ENCODE results near the gene GLG1.

The GLG1 gene

DNA sequence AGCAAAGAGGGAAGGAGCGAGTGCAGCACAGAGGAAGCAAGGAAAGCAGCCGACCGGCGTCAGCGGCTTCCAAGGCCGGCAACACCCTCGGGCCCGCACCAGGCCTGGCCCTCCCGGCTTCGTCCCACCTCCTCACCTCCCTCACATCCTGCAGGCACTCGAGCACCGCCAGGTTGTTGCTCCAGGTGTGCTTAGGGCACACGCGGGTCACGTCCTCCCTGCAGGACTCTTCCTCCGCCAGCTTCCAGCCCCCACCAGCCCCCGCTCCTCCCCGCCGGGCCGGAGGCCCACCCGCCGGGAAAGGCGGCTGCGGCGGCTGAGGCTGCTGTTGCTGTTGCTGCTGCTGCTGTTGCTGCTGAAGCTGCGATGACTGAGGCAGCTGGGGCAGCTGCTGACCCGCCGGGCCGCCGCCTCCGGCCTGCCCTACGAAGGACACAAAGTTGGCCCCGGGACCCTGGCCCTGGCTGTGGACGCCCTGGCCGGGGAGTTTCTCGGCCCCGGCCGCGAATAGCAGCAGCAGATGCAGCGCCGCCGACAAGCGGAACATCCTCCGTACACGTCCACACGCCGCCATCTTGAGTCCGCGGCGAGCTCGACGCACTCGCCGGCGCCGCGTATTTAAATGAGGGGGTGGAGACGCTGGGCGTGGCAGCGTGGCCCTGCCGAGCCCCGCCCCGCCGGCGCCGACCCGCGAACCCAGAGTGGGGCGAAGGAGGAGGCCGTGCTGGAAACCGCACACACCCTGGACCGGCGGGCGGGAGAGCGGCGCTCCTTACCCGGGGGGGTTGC, at the start of gene GLG1:
Gene GLG1, minus strand, starts transcription at position 594 of the 789 bp plus-strand sequence. Its CDS starts 20 bp downstream, at position 574.
- in situ Hi-C loops (cut with MboI; ENCODE audit: low sequenced_read_pairs): no loop called here

DNA sequence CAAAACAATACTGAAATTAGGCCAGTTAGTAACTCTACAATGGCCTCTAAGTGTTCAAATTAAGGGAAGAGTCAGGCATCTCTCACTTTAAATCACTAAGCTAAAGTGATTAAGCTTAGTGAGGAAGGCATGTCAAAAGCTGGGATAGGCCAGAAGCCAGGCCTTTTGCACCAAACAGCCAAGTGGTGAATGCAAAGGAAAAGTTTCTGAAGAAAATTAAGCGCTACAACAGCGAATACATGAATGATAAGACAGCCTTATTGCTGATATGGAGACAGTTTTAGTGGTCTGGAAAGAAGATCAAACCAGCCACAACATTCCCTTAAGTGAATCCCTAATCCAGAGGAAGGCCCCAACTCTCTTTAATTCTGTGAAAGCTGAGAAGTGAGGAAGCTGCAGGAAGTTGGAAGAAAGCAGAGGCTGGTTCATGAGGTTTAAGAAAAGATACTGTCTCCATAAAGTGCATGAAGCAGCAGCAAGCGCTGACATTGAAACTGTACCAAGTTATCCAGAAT, 47.7 kb upstream of the GLG1 start:
- in situ Hi-C loops (cut with MboI; ENCODE audit: low sequenced_read_pairs): loop anchor here (25.0 kb wide), 1 partner anchor 983 kb away; the partner anchor contains the start of genes KARS1 and TERF2IP

DNA sequence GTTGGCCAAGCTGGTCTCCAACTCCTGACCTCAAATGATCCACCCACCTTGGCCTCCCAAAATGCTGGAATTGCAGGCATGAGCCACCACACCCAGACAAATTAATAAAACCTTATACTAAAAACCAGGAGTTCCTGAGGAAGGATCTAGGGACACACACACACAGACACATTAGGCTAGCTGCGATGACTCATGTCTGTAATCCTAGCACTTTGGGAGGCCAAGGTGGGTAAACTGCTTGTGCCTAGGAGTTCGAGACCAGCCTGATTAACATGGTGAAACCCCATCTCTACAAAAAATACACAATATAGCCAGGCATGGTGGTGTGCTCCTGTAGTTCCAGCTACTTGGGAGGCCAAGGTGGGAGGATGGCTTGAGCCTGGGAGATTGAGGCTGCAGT, 46.0 kb upstream of the GLG1 start:
- in situ Hi-C loops (cut with MboI; ENCODE audit: low sequenced_read_pairs): loop anchor here (25.0 kb wide), 1 partner anchor 984 kb away; the partner anchor contains the start of genes KARS1 and TERF2IP

DNA sequence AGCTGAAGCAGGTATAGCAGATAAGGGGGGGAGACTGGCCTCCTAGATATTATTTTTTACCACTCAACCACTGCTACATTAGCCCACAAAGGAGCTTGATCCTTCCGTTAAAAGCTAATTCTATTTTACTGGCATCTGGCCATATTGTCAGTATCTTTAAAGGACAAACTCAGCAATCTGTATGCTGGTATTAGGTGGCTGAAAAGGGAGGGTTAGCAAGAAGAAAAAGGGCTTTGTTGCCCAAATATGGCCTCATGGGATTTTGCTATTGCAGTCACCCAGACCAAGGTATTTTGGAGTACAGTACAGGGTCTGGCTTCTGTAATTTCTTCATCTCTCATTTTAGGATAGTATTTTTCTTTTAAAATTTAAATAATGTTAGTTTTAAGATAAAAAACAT, 45.3 kb upstream of the GLG1 start:
- in situ Hi-C loops (cut with MboI; ENCODE audit: low sequenced_read_pairs): loop anchor here (25.0 kb wide), 1 partner anchor 985 kb away; the partner anchor contains the start of genes KARS1 and TERF2IP

DNA sequence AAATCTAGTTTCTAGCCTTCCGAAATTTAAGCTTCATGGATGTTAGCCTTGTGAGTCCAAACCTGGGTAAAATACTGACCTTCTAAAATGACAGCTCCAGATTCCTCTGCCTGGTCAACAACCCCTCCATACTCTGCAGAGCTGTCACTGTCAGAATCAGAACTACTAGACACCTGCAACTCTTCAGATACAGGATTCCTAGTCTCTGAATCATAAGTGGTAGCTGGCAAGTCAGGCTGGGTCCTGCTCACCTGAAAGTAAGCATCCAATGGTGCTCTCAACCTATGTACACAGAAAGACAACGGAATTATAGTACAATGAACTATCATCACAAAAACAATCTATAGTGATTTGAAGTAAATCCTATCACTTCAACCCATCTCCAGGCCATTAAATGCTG, 44.9 kb upstream of the GLG1 start:
- in situ Hi-C loops (cut with MboI; ENCODE audit: low sequenced_read_pairs): loop anchor here (25.0 kb wide), 1 partner anchor 985 kb away; the partner anchor contains the start of genes KARS1 and TERF2IP

DNA sequence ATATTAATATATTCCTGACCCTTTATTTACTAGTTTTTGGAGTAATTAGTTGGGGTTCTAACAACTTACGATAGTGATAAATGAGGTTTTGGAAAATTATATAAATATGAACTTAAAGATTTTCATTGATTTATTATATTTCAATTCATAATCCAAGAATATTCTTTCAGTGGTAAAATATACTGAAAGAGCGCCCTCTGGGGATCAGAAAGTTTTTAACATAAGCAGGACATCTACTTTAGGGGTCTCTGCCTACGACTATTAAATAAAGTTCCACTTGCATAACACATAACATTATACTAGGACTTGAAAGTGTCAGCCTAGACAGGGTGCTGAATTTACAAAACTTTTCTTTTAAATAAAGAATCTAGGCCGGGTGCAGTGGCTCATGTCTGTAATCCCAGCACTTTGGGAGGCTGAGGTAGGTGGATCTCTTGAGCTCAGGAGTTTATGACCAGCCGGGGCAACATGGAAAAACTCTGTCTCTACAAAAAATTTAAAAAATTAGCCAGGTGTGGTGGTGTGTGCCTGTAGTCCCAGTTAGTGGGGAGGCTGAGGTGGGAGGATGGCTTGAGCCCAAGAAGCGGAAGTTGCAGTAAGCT, 44.2 kb upstream of the GLG1 start:
- in situ Hi-C loops (cut with MboI; ENCODE audit: low sequenced_read_pairs): loop anchor here (25.0 kb wide), 1 partner anchor 986 kb away; the partner anchor contains the start of genes KARS1 and TERF2IP

DNA sequence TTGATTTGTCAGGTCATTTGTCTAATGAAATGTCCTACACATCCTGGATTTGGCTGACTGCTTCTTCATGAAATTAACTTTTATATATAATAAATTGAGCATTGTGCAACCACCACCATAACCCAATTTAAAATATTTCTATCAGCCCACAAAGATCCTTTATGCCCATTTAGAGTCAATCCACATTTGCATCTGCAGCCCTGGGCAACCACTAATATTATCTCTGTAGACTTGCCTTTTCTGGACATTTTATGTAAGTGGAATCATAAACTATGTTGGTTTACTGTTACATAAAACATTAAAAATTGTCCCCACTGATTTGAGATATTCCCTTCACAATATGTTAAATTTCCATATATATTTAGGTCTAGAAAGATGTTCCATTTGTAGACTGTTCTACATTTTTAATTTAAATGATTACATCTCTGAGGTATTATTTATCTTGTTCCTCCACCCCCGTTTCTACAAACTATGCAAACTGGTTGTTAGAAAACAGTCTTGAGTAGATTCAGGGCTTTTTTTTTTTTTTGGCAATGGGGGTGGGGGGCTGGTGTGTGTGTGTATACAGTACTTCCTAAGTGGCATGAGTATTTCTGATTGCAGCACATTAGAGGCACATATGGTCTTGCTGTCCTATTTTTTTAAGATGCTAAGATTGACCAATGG, 43.1 kb upstream of the GLG1 start:
- in situ Hi-C loops (cut with MboI; ENCODE audit: low sequenced_read_pairs): loop anchor here (25.0 kb wide), 1 partner anchor 987 kb away; the partner anchor contains the start of genes KARS1 and TERF2IP

DNA sequence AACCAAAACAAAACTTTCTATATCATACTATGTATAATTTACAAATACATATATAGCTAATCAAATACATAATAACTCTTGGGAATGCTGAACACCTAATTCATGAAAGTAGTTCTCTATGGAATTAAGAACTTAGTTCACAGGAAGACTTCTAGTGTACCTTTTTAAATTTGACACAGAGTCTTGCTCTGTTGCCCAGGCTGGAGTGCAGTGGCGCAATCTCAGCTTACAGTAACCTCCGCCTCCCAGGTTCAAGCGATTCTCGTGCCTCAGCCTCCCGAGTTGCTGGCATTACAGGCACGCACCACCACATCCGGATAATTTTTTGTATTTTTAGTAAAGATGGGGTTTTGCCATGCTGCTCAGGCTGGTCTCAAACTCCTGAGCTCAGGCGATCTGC, 35.1 kb upstream of the GLG1 start:
- in situ Hi-C loops (cut with MboI; ENCODE audit: low sequenced_read_pairs): no loop called here

DNA sequence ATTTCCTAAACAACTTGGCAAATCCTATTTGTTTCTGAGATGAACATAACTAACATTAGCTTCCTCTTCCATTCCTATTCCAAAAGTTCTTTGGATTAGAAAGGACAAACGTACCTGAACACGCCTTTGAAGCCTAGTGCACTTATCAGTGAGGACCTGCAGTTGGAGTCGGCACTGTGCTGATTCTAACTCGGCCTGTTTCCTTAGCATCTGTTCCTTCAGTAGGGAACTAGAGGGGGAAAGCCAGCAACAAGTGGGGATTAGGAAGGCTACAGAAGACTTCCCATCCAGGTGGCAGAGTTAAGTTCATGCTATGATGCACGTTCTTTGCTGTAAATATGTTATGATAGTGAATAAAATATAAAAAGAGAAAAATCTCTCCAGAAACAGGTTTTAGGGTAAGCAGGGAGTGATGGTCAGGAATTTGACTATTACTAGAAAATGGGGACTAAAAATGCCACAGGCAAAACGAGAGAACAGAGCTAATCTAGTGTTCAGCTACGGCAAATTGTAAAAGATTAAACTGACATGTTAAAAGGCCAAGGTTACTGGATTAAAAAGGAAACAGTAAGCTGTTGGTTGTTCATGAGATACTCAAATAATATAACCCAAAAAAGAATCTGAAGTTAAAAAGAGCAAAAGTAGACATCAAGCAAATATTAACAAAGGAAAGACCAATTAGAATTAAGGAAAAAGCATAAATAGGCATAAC, 31.0 kb upstream of the GLG1 start:
- in situ Hi-C loops (cut with MboI; ENCODE audit: low sequenced_read_pairs): no loop called here

DNA sequence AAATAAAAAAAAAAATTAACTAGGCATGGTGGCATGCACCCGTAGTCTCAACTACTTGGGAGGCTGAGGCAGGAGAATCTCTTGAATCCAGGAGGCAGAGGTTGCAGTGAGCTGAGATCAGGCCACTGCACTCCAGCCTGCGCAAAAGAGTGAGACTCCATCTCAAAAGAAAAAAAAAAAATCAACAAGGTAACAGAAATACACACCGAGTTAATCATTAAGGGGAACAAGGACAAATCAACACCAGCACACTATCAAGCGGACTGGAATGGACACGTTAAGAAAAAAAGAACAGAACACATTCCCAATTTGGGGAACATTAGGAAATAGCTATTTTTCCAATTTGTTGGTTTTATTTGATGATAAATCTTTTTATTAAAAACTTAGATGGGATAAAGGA, 28.4 kb upstream of the GLG1 start:
- in situ Hi-C loops (cut with MboI; ENCODE audit: low sequenced_read_pairs): no loop called here

DNA sequence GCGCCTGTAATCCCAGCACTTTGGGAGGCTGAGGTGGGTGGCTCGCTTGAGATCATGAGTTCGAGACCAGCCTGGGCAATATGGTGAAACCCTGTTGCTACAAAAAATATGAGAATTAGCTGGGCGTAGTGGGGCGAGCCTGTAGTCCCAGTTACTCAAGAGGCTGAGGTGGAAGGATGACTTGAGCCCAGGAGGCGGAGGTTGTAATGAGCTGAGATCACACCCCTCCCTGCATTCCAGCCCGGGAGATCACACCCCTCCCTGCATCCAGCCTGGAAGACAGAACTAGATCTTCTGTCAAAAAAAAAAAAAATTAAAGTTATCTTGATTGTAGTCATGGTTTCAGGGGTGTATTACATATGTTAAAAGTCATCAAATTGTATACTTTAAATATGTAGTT, 26.8 kb upstream of the GLG1 start:
- in situ Hi-C loops (cut with MboI; ENCODE audit: low sequenced_read_pairs): no loop called here

DNA sequence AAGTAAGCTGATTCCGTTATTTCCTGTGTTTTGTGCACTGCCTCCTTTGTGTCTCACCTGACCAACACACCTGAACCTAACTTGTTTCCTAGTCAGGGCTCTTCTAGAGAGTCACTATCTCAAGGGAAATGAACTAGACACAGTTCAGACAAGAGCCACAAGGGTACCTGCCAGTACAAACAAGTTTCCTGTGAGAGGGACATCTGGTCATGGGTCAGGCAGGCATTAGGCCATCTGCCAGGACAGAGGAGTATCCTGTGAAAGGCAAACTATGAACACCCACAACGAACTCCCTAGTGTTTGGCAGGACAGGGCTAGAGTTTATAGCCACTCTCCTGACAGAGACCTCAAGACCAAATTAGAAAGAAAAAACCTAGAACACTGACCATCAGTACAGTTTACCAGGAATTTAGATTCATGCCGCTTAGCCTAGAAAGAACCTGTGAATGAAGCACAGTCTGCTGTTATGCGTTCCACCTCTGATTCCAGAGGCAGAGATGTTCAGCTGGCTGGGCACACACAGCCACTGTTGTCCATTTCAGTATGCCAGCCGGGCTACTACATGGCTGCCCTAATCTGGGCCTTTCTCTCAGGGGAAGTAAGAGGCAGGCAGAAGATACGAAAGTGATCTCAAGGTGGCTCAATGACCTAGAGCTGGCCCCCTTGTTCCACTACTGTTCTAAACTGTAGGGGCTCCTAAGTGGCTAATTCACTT, 20.7 kb upstream of the GLG1 start:
- in situ Hi-C loops (cut with MboI; ENCODE audit: low sequenced_read_pairs): no loop called here

DNA sequence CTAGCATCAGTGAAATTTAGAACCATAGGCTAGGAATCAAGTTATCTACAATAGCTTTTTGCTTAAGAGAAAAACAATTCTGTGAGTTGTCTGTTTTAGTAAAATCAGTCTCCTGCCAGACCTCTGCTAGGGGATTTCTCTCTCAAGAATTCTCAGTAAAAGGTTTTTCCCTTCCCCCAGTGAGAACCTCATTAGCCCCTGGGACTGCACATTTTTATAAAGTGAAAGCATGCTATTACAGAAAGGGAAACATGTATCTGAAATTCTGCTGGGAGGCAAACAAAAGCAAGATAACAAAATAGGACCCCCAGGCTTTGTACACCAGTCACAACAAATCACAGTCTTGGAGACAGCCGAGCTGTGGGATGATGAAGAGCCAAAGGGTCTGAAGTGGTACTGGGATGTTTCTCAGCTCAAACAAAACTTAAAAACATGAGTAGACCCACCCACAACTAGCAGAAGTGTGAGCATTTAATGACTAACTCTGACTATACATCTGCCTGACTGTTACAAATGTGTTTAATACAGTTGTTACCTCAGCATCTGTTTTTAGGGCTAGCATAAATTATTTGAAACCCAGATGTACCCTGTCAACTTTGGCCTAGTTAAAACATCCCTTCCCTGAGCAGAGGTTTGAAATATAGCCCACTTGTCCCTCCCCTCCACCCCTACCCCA, 20.0 kb upstream of the GLG1 start:
- in situ Hi-C loops (cut with MboI; ENCODE audit: low sequenced_read_pairs): no loop called here

DNA sequence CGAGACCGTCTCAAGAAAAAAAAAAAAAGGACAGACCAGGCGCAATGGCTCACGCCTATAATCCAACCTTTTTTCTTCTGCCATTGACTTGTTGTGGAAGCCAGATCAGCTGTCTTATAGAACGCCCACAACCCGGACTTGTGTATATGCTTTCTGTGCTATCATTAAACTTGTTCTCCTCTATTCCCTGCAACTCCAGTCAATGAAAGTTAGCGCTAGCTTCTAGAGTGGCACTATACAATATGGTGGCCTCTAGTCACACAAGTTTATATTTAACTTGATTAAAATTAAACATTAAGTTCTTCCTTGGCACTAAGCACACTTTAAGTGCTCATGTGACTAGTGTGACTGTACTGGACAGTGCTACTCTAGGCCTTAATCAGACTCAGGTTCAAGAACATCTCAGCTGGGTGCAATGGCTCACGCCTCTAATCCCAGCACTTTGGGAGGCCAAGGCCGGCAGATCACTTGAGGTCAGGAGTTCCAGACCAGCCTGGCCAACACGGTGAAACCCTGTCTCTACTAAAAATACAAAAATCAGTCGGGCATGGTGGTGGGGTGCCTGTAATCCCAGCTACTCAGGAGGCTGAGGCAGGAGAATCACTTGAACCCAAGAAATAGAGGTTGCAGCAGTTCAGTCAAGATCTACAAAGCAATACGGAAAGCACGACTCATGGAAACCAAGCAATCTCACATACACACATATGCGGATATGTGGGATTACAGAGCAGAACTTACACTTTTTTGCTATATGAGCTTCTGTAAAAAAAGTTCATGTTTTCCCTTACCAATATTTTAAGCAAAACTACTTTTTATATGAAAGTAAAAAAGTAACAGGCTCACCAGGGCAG, 18.8 kb upstream of the GLG1 start:
- in situ Hi-C loops (cut with MboI; ENCODE audit: low sequenced_read_pairs): no loop called here

DNA sequence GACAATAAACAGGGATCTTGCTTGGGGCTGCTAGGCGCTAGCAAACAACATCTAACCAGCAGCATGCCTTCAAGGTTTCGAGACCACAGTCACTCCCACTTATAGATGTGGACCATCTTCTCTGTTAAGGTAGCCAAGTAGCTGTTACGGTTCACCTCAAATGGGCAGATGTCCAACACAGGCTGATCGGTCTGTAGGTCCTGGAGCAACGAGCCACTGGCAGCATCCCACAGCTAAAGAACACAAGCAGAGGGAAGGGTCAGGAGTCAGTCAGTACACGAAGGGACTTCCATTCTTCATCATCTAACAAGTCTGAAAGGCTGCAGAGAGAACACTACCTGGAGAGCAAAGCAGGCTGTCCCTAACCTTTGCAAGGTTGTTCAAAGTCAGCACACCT, 16.9 kb upstream of the GLG1 start:
- in situ Hi-C loops (cut with MboI; ENCODE audit: low sequenced_read_pairs): no loop called here

DNA sequence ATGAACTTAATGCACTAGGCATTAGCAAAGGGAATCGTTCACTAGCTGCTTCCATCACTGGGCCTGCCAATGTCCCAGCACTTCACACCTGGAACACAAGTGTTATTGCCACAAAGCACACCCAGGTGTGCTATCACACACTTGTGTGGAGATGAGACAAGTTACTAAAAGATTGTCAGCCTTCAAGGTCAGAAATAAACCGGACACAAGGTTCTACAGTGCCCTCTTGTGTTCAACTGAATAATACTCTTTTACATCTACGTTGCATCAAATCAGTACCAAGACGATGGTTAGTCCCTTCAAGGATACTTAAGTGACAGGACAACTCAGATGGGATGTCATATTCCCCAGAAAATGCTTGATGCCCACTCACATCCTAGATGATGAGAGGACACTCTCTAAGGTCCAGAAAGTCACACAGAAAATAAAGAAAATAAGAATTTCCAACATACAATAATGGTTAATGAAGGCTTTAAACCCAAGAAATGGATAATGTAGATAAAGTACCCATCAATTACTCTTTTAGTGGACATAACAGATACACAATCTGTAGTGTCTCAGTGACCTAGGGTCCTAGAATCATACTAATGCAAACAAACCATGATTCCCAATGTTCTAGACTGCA, 16.4 kb upstream of the GLG1 start:
- in situ Hi-C loops (cut with MboI; ENCODE audit: low sequenced_read_pairs): no loop called here

DNA sequence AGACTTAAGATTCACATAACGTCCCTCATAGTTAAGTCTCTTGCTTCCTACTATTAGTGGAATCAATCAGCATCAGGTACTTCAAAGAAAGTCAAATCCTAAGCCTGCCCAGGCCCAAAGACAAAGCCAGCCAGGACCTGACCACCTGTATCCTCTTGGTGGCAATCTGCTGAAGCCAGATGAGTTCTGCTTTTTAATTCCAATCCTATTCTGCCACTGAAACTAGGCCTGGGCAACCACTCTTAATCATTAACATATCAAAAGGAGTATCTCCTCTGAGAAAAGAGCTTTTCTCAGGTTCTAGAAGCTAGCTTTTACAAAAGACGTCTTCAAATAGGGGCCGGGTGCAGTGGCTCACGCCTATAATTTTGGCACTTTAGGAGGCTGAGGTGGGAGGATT, 15.1 kb upstream of the GLG1 start:
- in situ Hi-C loops (cut with MboI; ENCODE audit: low sequenced_read_pairs): no loop called here

DNA sequence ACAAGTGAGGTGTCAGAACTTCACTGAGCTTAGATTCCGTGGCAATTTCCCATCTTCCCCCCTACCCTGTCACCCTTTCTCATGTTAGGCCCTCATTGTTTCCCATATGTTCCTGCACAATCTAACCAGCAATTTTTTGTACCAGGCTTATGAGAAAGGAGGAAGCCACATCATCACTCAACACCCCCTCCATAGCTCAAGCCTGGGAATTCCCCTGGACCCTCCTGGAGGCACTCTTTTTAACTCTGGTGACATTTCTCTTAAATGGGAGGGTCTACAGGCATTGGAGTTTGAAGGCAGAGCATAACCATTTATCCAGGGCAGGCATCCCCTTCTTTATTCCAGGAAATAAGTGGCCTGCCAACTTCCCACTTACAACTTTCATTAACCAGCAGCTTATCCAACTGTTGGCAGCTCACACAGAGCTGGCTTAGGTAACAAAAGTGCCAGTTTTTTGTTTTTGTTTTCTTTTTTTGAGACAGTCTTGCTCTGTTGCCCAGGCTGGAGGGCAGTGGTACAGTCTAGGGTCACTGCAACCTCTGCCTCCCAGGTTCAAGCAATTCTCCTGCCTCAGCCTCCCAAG, 10.4 kb upstream of the GLG1 start:
- in situ Hi-C loops (cut with MboI; ENCODE audit: low sequenced_read_pairs): no loop called here
